Parathyroid adenoma (tissue), 2 donors: ENCODE measurements around the gene CLRN2.

Experiments used
- H2AFZ ChIP-seq: fragments of 300-600 bp; sonication (generic); one replicate; pipeline ENCODE4 v1.7.0; 2017; ENCODE audit warnings: antibody characterized with exemption, mild to moderate bottlenecking
- H3K27ac ChIP-seq: fragments of 300-600 bp; sonication (generic); one replicate; pipeline ENCODE4 v1.7.0; 2017
- H3K27me3 ChIP-seq: fragments of 300-600 bp; sonication (generic); one replicate; pipeline ENCODE4 v1.7.0; 2017; ENCODE audit warnings: low read length; ENCODE audit not compliant: control insufficient read depth, insufficient read depth
- H3K36me3 ChIP-seq: fragments of 300-600 bp; sonication (generic); one replicate; pipeline ENCODE4 v1.7.0; 2017; ENCODE audit warnings: low read length; ENCODE audit not compliant: control insufficient read depth, insufficient read depth
- H3K4me1 ChIP-seq: fragments of 300-600 bp; sonication (generic); one replicate; pipeline ENCODE4 v1.7.0; 2017; ENCODE audit warnings: control low read depth
- H3K4me2 ChIP-seq: fragments of 300-600 bp; sonication (generic); one replicate; pipeline ENCODE4 v1.7.0; 2017; ENCODE audit warnings: low read length
- H3K4me3 ChIP-seq: fragments of 300-600 bp; sonication (generic); one replicate; pipeline ENCODE4 v1.7.0; 2017; ENCODE audit warnings: low read depth, low read length
- H3K79me2 ChIP-seq: fragments of 300-600 bp; sonication (generic); one replicate; pipeline ENCODE4 v1.7.0; 2017; ENCODE audit warnings: control low read depth
- H3K9ac ChIP-seq: fragments of 300-600 bp; sonication (generic); one replicate; pipeline ENCODE4 v1.7.0; 2017; ENCODE audit warnings: mild to moderate bottlenecking
- H3K9me3 ChIP-seq: fragments of 300-600 bp; sonication (generic); one replicate; pipeline ENCODE4 v1.7.0; 2017; ENCODE audit warnings: low read length; ENCODE audit not compliant: control insufficient read depth
- CTCF ChIP-seq: fragments of 300-600 bp; sonication (generic); IDR thresholded peaks from one replicate; pipeline ENCODE4 v1.7.0; 2017; ENCODE audit warnings: antibody characterized with exemption, mild to moderate bottlenecking
- donor health status: primary hyperparathyroidism.

The CLRN2 gene

GRCh38 chr4:17492058-17492741 lies 22.8 kb upstream of the CLRN2 start:
- H3K79me2 ChIP-seq, result no peaks in the 10 kb centered on the region
- TF ChIP-seq CTCF, result no peak
- no peak overlapping the region for H3K9ac ChIP-seq
- no peak overlapping the region for H2AFZ ChIP-seq
- no peak overlapping the region for H3K27ac ChIP-seq
- no peak overlapping the region for H3K4me2 ChIP-seq
- H3K4me3 ChIP-seq, result no peak overlapping the region
- H3K4me1 ChIP-seq, result peaks cover 6% of the 10 kb centered on the region
- no peaks in the 10 kb centered on the region for H3K27me3 ChIP-seq
- no peaks in the 10 kb centered on the region for H3K36me3 ChIP-seq
- no peaks in the 10 kb centered on the region for H3K9me3 ChIP-seq

- H3K9ac ChIP-seq, result no peak overlapping the region
- H2AFZ ChIP-seq, result no peak overlapping the region
- no peak for TF ChIP-seq CTCF
- H3K4me3 ChIP-seq, result no peak overlapping the region
- H3K9me3 ChIP-seq, result no peaks in the 10 kb centered on the region
- no peaks in the 10 kb centered on the region for H3K79me2 ChIP-seq
- peaks cover 6% of the 10 kb centered on the region for H3K4me1 ChIP-seq
- H3K27me3 ChIP-seq, result no peaks in the 10 kb centered on the region
- H3K36me3 ChIP-seq, result no peaks in the 10 kb centered on the region
- H3K4me2 ChIP-seq, result no peak overlapping the region
- no peak overlapping the region for H3K27ac ChIP-seq
Observed at GRCh38 chr4:17492876-17493275, 22.1 kb upstream of the CLRN2 start.

GRCh38 chr4:17493619-17494018 lies 21.3 kb upstream of the CLRN2 start:
- Histone ChIP-seq H3K4me2 (no peak overlapping the region), H3K79me2 (no peaks in the 10 kb centered on the region), H3K4me3 (no peak overlapping the region), H3K36me3 (no peaks in the 10 kb centered on the region), H2AFZ (no peak overlapping the region), H3K27me3 (no peaks in the 10 kb centered on the region), H3K9me3 (no peaks in the 10 kb centered on the region), H3K9ac (no peak overlapping the region), H3K27ac (no peak overlapping the region), H3K4me1 (peaks cover 6% of the 10 kb centered on the region)
- no peak for TF ChIP-seq CTCF

GRCh38 chr4:17494258-17495190 lies 20.4 kb upstream of the CLRN2 start:
- no peak for TF ChIP-seq CTCF
- H3K9me3 ChIP-seq, result no peaks in the 10 kb centered on the region
- H3K9ac ChIP-seq, result no peak overlapping the region
- no peak overlapping the region for H3K27ac ChIP-seq
- H3K36me3 ChIP-seq, result no peaks in the 10 kb centered on the region
- H3K27me3 ChIP-seq, result no peaks in the 10 kb centered on the region
- H3K79me2 ChIP-seq, result no peaks in the 10 kb centered on the region
- no peak overlapping the region for H2AFZ ChIP-seq
- H3K4me2 ChIP-seq, result no peak overlapping the region
- no peak overlapping the region for H3K4me3 ChIP-seq
- H3K4me1 ChIP-seq, result peaks cover 6% of the 10 kb centered on the region
